GM23338 (cell line): ENCODE results near the gene PHOX2A. TPM values are rescaled to one million over a fixed set of nuclear protein-coding genes. Genes with fewer than 3 reads are reported as not detected.

ENCODE experiments used
- ATAC-seq: fragments of 200-7000 bp; cut with Tn5 transposase; 3 replicates; pipeline ENCODE4 v1.9.1; 2020
- DNase-seq: peaks from one replicate; pipeline ENCODE4 v3.0.0-alpha.2; 2015; ENCODE audit warnings: low spot score
- H2AFZ ChIP-seq: fragments of 200-600 bp; sonication (generic); 2 replicates; pipeline ENCODE4 v1.8.0; 2016; ENCODE audit warnings: antibody characterized with exemption, mild to moderate bottlenecking, moderate library complexity
- H3F3A ChIP-seq: fragments of 200-600 bp; sonication (generic); replicated peaks from 2 replicates; pipeline ENCODE4 v1.8.0; 2017; ENCODE audit warnings: antibody characterized with exemption, mixed run types, low read depth
- H3K27ac ChIP-seq: fragments of 200-600 bp; sonication (generic); 2 replicates; pipeline ENCODE4 v1.6.1; 2016; ENCODE audit warnings: low read depth
- H3K27me3 ChIP-seq: fragments of 200-600 bp; sonication (generic); 2 replicates; pipeline ENCODE4 v1.8.0; 2016; ENCODE audit warnings: mild to moderate bottlenecking, mixed run types, moderate library complexity; ENCODE audit not compliant: insufficient read depth
- H3K36me3 ChIP-seq: fragments of 200-600 bp; sonication (generic); 2 replicates; pipeline ENCODE4 v1.8.0; 2016; ENCODE audit warnings: mild to moderate bottlenecking; ENCODE audit not compliant: insufficient read depth
- H3K4me1 ChIP-seq: fragments of 200-600 bp; sonication (generic); 2 replicates; pipeline ENCODE4 v1.8.0; 2016; ENCODE audit warnings: mild to moderate bottlenecking, moderate library complexity; ENCODE audit not compliant: insufficient read depth
- H3K4me2 ChIP-seq: fragments of 200-600 bp; sonication (generic); 2 replicates; pipeline ENCODE4 v1.7.1; 2017; ENCODE audit warnings: mixed run types
- H3K4me3 ChIP-seq: fragments of 200-600 bp; sonication (generic); 2 replicates; pipeline ENCODE4 v1.6.1; 2016; ENCODE audit warnings: mixed run types
- H3K79me2 ChIP-seq: fragments of 200-600 bp; sonication (generic); replicated peaks from 2 replicates; pipeline ENCODE4 v1.8.0; 2017; ENCODE audit warnings: mild to moderate bottlenecking; ENCODE audit not compliant: insufficient read depth
- H3K9me2 ChIP-seq: fragments of 200-600 bp; sonication (generic); 2 replicates; pipeline ENCODE4 v1.8.0; 2017; ENCODE audit not compliant: insufficient read depth
- H4K20me1 ChIP-seq: fragments of 200-600 bp; sonication (generic); replicated peaks from 2 replicates; pipeline ENCODE4 v1.8.0; 2017; ENCODE audit warnings: mild to moderate bottlenecking; ENCODE audit not compliant: insufficient read depth
- H3K27ac Mint-ChIP-seq: 2 replicates; pipeline ENCODE4 v1.8.0; 2020; ENCODE audit warnings: inconsistent platforms, mild to moderate bottlenecking, moderate library complexity, mixed read lengths
- H3K27me3 Mint-ChIP-seq: 3 replicates; pipeline ENCODE4 v1.8.0; 2022; ENCODE audit warnings: low read depth, mild to moderate bottlenecking, moderate library complexity, mixed read lengths, inconsistent platforms; ENCODE audit not compliant: insufficient read depth, poor library complexity
- H3K36me3 Mint-ChIP-seq: 3 replicates; pipeline ENCODE4 v1.8.0; 2021; ENCODE audit warnings: low read depth, mild to moderate bottlenecking, inconsistent platforms, moderate library complexity, mixed read lengths
- H3K4me1 Mint-ChIP-seq: 3 replicates; pipeline ENCODE4 v1.8.0; 2020; ENCODE audit warnings: mild to moderate bottlenecking, inconsistent platforms, mixed read lengths
- H3K4me3 Mint-ChIP-seq: 3 replicates; pipeline ENCODE4 v1.8.0; 2021; ENCODE audit warnings: moderate library complexity, mild to moderate bottlenecking, inconsistent platforms, mixed read lengths
- H3K9me3 Mint-ChIP-seq: 3 replicates; pipeline ENCODE4 v1.8.0; 2020; ENCODE audit warnings: moderate library complexity, mild to moderate bottlenecking, inconsistent platforms, mixed read lengths
- CREB1 ChIP-seq: fragments of 250-450 bp; sonication (Bioruptor Pico); IDR thresholded peaks from 2 replicates; pipeline ENCODE4 v1.5.0; 2020; ENCODE audit warnings: low read depth, mild to moderate bottlenecking, moderate library complexity
- EZH2 ChIP-seq: fragments of 200-600 bp; sonication (generic); IDR thresholded peaks from one replicate; pipeline ENCODE4 v1.8.0; 2017; ENCODE audit warnings: antibody characterized with exemption, mild to moderate bottlenecking, low read depth; ENCODE audit not compliant: unreplicated experiment
- EZH2phosphoT487 ChIP-seq: fragments of 200-600 bp; sonication (generic); IDR thresholded peaks from one replicate; pipeline ENCODE4 v1.8.1; 2018; ENCODE audit warnings: antibody characterized with exemption; ENCODE audit not compliant: unreplicated experiment
- JUNB ChIP-seq: IDR thresholded peaks from one replicate; pipeline ENCODE4 v1.6.1; 2016; ENCODE audit warnings: antibody characterized with exemption; ENCODE audit not compliant: unreplicated experiment
- NANOG ChIP-seq: IDR thresholded peaks from 2 replicates; pipeline ENCODE4 v1.6.1; 2016; ENCODE audit warnings: antibody characterized with exemption, borderline replicate concordance
- POLR2AphosphoS5 ChIP-seq: IDR thresholded peaks from 2 replicates; pipeline ENCODE4 v1.6.1; 2016; ENCODE audit warnings: antibody characterized with exemption, low read depth
- STAT1 ChIP-seq: IDR thresholded peaks from one replicate; pipeline ENCODE4 v1.6.1; 2016; ENCODE audit warnings: antibody characterized with exemption; ENCODE audit not compliant: unreplicated experiment
- ZNF114 ChIP-seq: fragments of 250-450 bp; sonication (Bioruptor Pico); IDR thresholded peaks from 2 replicates; pipeline ENCODE4 v1.5.0; 2020; ENCODE audit warnings: mild to moderate bottlenecking, moderate library complexity
- ZNF331 ChIP-seq: fragments of 250-450 bp; sonication (Bioruptor Pico); IDR thresholded peaks from 2 replicates; pipeline ENCODE4 v1.5.0; 2020; ENCODE audit warnings: low read depth, mild to moderate bottlenecking, moderate library complexity
- polyA plus RNA-seq: library from polyadenylated mRNA; unstranded; fragments of >200 nt; fragmentation: Nextera tagmentation; extraction: Ambion mirVana; gene quantifications from 2 replicates; pipeline ENCODE4 v1.2.1, GENCODE V29; 2016
- total RNA-seq: library from RNA; depleted of rRNA; stranded (reverse); fragments of >200 nt; shearing (Covaris generic); gene quantifications from 2 replicates; pipeline ENCODE4 v1.2.3, GENCODE V29; 2014
- TF ChIP-seq, protein P1 (sequence below), 2 experiments: fragments of 200-600 bp in 1 of 2; sonication (generic) in 1 of 2; conservative IDR thresholded peaks; 2 replicates each; pipeline versions ENCODE4 v1.5.1 to v1.6.1; 2016 to 2017; ENCODE audit warnings: antibody characterized with exemption in 2 of 2, low read depth in 2 of 2, mild to moderate bottlenecking in 2 of 2, moderate library complexity in 1 of 2
- TF ChIP-seq, protein P2 (sequence below): IDR thresholded peaks from one replicate; pipeline ENCODE4 v1.6.1; 2018; ENCODE audit warnings: antibody characterized with exemption; ENCODE audit not compliant: unreplicated experiment
- TF ChIP-seq, protein P3 (sequence below): fragments of 250-450 bp; sonication (Bioruptor Pico); IDR thresholded peaks from 2 replicates; pipeline ENCODE4 v1.5.0; 2020; ENCODE audit warnings: mild to moderate bottlenecking, moderate library complexity
- TF ChIP-seq, protein P4 (sequence below): IDR thresholded peaks from 2 replicates; pipeline ENCODE4 v1.6.1; 2016; ENCODE audit warnings: antibody characterized with exemption

Gene PHOX2A
- total and polyA plus RNA-seq, 2 experiments from 2014 or later, result 0.31 TPM; not detected in 1

DNA sequence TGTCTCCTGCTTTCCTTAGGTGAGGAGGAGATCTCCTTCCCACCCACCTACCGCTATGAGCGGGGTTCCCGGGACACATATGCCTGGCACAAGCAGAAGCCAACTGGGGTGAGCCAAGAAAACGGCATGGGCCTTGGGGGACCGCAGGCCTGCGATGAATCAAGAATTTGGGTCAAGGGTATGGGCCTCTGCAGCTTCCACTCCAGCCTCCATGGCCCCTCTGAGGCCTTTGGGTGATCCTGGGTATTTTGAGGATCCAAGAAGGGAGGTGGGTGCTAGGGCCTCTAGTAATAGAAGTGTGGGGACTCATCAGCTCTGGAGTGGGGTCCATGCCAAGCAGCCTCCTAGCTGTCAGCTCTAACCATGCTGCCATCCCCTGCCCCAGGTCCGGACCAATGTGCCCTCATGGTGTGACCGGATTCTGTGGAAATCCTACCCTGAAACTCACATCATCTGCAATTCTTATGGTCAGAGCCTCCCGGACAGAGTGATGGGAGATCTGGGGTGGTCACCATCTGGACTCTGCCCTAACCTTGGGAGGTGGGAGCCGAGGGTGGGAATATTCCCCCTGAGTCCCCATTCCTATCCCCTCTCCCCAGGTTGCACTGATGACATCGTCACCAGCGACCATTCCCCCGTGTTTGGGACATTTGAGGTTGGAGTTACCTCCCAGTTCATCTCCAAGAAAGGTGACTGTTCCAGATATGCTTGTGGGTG, 10.8 kb downstream of the PHOX2A start:
- no peaks in the 10 kb centered on the region for H3K27me3 ChIP-seq
- no peak for DNase-seq
- H3K4me2 ChIP-seq, result no peak overlapping the region
- H3K36me3 ChIP-seq, result no peaks in the 10 kb centered on the region; the same call in 1 of the 2 replicates
- no peak overlapping the region for H3K4me3 ChIP-seq
- no peak for ATAC-seq
- no peak overlapping the region for H2AFZ ChIP-seq
- H3K36me3 Mint-ChIP-seq, result peaks cover 78% of the 10 kb centered on the region
- no peak overlapping the region for H3K4me3 Mint-ChIP-seq
- H3K9me3 Mint-ChIP-seq, result no peaks in the 10 kb centered on the region
- H3K27ac Mint-ChIP-seq, result no peak overlapping the region
- peaks cover 12% of the 10 kb centered on the region for H3K27me3 Mint-ChIP-seq
- no peaks in the 10 kb centered on the region for H3K79me2 ChIP-seq
- no peaks in the 10 kb centered on the region for H3K9me2 ChIP-seq
- H3K4me1 ChIP-seq, result peaks cover 6% of the 10 kb centered on the region
- no peaks in the 10 kb centered on the region; the same call in 1 of the 2 replicates for H4K20me1 ChIP-seq
- H3K4me1 Mint-ChIP-seq, result peaks cover 8% of the 10 kb centered on the region
- H3F3A ChIP-seq, result no peaks in the 10 kb centered on the region
- no peak overlapping the region for H3K27ac ChIP-seq
- TF ChIP-seq, protein P1, sequence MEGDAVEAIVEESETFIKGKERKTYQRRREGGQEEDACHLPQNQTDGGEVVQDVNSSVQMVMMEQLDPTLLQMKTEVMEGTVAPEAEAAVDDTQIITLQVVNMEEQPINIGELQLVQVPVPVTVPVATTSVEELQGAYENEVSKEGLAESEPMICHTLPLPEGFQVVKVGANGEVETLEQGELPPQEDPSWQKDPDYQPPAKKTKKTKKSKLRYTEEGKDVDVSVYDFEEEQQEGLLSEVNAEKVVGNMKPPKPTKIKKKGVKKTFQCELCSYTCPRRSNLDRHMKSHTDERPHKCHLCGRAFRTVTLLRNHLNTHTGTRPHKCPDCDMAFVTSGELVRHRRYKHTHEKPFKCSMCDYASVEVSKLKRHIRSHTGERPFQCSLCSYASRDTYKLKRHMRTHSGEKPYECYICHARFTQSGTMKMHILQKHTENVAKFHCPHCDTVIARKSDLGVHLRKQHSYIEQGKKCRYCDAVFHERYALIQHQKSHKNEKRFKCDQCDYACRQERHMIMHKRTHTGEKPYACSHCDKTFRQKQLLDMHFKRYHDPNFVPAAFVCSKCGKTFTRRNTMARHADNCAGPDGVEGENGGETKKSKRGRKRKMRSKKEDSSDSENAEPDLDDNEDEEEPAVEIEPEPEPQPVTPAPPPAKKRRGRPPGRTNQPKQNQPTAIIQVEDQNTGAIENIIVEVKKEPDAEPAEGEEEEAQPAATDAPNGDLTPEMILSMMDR (conservative IDR thresholded peaks at IDR 0.05; ENCODE audit: low read depth in 2 of 2), result no peak
- TF ChIP-seq NANOG, result no peak
- TF ChIP-seq JUNB, result no peak
- TF ChIP-seq, protein P2, sequence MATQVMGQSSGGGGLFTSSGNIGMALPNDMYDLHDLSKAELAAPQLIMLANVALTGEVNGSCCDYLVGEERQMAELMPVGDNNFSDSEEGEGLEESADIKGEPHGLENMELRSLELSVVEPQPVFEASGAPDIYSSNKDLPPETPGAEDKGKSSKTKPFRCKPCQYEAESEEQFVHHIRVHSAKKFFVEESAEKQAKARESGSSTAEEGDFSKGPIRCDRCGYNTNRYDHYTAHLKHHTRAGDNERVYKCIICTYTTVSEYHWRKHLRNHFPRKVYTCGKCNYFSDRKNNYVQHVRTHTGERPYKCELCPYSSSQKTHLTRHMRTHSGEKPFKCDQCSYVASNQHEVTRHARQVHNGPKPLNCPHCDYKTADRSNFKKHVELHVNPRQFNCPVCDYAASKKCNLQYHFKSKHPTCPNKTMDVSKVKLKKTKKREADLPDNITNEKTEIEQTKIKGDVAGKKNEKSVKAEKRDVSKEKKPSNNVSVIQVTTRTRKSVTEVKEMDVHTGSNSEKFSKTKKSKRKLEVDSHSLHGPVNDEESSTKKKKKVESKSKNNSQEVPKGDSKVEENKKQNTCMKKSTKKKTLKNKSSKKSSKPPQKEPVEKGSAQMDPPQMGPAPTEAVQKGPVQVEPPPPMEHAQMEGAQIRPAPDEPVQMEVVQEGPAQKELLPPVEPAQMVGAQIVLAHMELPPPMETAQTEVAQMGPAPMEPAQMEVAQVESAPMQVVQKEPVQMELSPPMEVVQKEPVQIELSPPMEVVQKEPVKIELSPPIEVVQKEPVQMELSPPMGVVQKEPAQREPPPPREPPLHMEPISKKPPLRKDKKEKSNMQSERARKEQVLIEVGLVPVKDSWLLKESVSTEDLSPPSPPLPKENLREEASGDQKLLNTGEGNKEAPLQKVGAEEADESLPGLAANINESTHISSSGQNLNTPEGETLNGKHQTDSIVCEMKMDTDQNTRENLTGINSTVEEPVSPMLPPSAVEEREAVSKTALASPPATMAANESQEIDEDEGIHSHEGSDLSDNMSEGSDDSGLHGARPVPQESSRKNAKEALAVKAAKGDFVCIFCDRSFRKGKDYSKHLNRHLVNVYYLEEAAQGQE, result no peak
- no peak for TF ChIP-seq STAT1
- no peak for TF ChIP-seq ZNF114
- TF ChIP-seq CREB1 (CRISPR knock-in tag), result no peak
- no peak for TF ChIP-seq EZH2phosphoT487
- no peak for TF ChIP-seq ZNF331 (CRISPR knock-in tag)
- TF ChIP-seq, protein P3, sequence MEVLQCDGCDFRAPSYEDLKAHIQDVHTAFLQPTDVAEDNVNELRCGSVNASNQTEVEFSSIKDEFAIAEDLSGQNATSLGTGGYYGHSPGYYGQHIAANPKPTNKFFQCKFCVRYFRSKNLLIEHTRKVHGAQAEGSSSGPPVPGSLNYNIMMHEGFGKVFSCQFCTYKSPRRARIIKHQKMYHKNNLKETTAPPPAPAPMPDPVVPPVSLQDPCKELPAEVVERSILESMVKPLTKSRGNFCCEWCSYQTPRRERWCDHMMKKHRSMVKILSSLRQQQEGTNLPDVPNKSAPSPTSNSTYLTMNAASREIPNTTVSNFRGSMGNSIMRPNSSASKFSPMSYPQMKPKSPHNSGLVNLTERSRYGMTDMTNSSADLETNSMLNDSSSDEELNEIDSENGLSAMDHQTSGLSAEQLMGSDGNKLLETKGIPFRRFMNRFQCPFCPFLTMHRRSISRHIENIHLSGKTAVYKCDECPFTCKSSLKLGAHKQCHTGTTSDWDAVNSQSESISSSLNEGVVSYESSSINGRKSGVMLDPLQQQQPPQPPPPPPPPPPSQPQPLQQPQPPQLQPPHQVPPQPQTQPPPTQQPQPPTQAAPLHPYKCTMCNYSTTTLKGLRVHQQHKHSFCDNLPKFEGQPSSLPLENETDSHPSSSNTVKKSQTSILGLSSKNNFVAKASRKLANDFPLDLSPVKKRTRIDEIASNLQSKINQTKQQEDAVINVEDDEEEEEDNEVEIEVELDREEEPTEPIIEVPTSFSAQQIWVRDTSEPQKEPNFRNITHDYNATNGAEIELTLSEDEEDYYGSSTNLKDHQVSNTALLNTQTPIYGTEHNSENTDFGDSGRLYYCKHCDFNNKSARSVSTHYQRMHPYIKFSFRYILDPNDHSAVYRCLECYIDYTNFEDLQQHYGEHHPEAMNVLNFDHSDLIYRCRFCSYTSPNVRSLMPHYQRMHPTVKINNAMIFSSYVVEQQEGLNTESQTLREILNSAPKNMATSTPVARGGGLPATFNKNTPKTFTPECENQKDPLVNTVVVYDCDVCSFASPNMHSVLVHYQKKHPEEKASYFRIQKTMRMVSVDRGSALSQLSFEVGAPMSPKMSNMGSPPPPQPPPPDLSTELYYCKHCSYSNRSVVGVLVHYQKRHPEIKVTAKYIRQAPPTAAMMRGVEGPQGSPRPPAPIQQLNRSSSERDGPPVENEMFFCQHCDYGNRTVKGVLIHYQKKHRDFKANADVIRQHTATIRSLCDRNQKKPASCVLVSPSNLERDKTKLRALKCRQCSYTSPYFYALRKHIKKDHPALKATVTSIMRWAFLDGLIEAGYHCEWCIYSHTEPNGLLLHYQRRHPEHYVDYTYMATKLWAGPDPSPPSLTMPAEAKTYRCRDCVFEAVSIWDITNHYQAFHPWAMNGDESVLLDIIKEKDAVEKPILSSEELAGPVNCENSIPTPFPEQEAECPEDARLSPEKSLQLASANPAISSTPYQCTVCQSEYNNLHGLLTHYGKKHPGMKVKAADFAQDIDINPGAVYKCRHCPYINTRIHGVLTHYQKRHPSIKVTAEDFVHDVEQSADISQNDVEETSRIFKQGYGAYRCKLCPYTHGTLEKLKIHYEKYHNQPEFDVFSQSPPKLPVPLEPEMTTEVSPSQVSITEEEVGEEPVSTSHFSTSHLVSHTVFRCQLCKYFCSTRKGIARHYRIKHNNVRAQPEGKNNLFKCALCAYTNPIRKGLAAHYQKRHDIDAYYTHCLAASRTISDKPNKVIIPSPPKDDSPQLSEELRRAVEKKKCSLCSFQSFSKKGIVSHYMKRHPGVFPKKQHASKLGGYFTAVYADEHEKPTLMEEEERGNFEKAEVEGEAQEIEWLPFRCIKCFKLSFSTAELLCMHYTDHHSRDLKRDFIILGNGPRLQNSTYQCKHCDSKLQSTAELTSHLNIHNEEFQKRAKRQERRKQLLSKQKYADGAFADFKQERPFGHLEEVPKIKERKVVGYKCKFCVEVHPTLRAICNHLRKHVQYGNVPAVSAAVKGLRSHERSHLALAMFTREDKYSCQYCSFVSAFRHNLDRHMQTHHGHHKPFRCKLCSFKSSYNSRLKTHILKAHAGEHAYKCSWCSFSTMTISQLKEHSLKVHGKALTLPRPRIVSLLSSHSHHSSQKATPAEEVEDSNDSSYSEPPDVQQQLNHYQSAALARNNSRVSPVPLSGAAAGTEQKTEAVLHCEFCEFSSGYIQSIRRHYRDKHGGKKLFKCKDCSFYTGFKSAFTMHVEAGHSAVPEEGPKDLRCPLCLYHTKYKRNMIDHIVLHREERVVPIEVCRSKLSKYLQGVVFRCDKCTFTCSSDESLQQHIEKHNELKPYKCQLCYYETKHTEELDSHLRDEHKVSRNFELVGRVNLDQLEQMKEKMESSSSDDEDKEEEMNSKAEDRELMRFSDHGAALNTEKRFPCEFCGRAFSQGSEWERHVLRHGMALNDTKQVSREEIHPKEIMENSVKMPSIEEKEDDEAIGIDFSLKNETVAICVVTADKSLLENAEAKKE, result no peak
- no peak for TF ChIP-seq EZH2
- TF ChIP-seq, protein P4, sequence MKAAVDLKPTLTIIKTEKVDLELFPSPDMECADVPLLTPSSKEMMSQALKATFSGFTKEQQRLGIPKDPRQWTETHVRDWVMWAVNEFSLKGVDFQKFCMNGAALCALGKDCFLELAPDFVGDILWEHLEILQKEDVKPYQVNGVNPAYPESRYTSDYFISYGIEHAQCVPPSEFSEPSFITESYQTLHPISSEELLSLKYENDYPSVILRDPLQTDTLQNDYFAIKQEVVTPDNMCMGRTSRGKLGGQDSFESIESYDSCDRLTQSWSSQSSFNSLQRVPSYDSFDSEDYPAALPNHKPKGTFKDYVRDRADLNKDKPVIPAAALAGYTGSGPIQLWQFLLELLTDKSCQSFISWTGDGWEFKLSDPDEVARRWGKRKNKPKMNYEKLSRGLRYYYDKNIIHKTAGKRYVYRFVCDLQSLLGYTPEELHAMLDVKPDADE, result no peak
- no peak for TF ChIP-seq POLR2AphosphoS5
